ENCODE results near the gene LPAR1.

The LPAR1 gene

DNA sequence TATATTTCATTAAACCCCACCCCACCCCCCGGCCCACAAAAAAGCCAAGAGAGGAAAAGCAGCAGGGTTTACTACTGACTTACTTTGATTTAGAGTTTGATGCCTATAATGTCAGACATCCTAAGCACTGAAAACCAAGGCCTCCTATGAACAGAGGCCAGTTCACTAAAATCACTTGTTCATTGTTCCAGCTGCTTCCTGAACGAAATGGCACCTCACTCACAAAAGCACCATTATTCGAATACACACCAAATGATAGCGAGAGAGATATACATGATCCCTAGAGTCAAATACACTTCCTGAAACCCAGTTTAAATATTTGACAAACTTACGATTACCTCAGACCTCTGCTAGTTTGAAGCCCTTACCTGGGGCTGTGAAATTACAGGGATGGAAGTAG is 66.6 kb downstream of the LPAR1 start:
- no peak for DNase-seq (ENCODE audit: extremely low read depth, low read depth)
- TF ChIP-seq, protein P1, sequence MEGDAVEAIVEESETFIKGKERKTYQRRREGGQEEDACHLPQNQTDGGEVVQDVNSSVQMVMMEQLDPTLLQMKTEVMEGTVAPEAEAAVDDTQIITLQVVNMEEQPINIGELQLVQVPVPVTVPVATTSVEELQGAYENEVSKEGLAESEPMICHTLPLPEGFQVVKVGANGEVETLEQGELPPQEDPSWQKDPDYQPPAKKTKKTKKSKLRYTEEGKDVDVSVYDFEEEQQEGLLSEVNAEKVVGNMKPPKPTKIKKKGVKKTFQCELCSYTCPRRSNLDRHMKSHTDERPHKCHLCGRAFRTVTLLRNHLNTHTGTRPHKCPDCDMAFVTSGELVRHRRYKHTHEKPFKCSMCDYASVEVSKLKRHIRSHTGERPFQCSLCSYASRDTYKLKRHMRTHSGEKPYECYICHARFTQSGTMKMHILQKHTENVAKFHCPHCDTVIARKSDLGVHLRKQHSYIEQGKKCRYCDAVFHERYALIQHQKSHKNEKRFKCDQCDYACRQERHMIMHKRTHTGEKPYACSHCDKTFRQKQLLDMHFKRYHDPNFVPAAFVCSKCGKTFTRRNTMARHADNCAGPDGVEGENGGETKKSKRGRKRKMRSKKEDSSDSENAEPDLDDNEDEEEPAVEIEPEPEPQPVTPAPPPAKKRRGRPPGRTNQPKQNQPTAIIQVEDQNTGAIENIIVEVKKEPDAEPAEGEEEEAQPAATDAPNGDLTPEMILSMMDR (IDR thresholded peaks at IDR 0.05; ENCODE audit: low read depth, low read length), result no peak

GRCh38 chr9:110971234-110971633 is 67.0 kb downstream of the LPAR1 start:
- TF ChIP-seq, protein P1 (IDR thresholded peaks at IDR 0.05; ENCODE audit: low read depth, low read length), result no peak

GRCh38 chr9:110969971-110970386 is 68.3 kb downstream of the LPAR1 start:
- no peak for DNase-seq (ENCODE audit: extremely low read depth, low read depth)
- TF ChIP-seq, protein P1 (IDR thresholded peaks at IDR 0.05; ENCODE audit: low read depth, low read length), result no peak

More at GRCh38 chr9:110971234-110971633, 67.0 kb downstream of the LPAR1 start:
- no peak for DNase-seq (ENCODE audit: extremely low read depth, low read depth)

GRCh38 chr9:110968096-110968495 is 70.2 kb downstream of the LPAR1 start:
- DNase-seq (ENCODE audit: extremely low read depth, low read depth), result no peak
- TF ChIP-seq, protein P1 (IDR thresholded peaks at IDR 0.05; ENCODE audit: low read depth, low read length), result no peak

DNA sequence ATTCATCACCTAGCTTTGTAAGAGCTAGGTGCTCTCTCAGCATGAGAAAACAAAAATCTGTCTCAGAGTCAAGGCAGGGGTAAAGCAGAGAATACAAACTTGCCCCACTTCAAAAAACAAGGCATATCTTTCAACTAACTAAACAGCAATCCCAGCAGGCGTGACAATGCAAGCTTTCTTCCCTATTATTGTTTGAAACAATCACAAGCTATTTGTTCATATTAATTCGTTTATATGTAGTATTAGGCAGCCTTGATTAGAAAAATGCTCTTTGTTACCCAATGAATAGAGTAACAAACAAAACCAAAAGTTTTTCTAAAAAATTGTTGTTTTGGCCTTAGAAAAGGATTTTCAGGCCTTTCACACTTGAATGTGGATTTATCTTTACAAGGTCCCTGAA is 71.1 kb downstream of the LPAR1 start:
- DNase-seq (ENCODE audit: extremely low read depth, low read depth), result no peak
- TF ChIP-seq, protein P1 (IDR thresholded peaks at IDR 0.05; ENCODE audit: low read depth, low read length), result no peak

DNA sequence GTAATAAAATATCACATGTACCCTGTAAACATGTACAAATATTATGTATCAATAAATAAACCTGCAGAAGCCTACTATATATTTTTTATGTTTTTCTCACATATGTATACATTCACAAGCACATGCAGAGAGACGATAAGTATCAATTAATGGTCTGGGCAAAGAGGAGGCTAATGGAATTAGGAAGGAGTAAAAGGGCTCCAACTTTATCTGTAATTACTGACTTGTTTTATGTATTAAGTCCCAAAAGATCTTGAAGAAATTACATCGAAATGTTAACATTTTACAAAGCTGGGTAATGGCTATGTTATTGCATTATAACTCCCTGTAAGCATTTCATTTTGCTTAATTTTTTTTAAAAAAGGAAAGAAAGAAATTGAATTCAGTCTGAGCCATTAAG is 78.0 kb downstream of the LPAR1 start:
- DNase-seq (ENCODE audit: extremely low read depth, low read depth), result no peak
- TF ChIP-seq, protein P1 (IDR thresholded peaks at IDR 0.05; ENCODE audit: low read depth, low read length), result no peak

GRCh38 chr9:110958847-110959246 is 79.4 kb downstream of the LPAR1 start:
- TF ChIP-seq, protein P1 (IDR thresholded peaks at IDR 0.05; ENCODE audit: low read depth, low read length), result no peak
- no peak for DNase-seq (ENCODE audit: extremely low read depth, low read depth)
